HL-60/S4 treated with retinoic acid at 250 ng/mL for 4 days and 3 days (cell line): Measurements from ENCODE around the gene VSTM4.

Experiments used
- in situ Hi-C: fragments of 300-500 bp; cut with MboI; formaldehyde crosslinking; loops from 2 replicates; pipeline ENCODE4 v1.7.0; 2022; ENCODE audit warnings: low sequenced_read_pairs

VSTM4 gene

DNA sequence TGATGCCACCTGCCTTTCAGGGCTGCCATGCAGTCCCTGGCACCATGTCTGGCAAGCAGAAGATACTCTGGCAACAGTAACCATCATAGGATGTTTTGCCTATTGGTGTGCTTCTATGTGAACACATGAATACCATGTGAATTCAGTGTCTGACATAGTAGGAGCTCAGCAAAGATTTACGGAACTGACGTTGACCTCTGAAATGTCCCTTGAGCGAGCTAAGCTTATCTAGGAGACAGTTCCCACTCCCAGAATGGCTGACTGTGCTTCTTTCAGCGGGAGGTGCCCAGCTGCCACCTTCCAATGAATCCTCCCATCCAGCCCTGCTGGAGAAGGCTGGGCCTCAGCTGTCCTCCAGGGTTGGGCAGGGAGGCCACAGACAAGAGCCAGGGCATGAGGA lies 104.5 kb downstream of the VSTM4 start:
- in situ Hi-C loops = no loop called here

DNA sequence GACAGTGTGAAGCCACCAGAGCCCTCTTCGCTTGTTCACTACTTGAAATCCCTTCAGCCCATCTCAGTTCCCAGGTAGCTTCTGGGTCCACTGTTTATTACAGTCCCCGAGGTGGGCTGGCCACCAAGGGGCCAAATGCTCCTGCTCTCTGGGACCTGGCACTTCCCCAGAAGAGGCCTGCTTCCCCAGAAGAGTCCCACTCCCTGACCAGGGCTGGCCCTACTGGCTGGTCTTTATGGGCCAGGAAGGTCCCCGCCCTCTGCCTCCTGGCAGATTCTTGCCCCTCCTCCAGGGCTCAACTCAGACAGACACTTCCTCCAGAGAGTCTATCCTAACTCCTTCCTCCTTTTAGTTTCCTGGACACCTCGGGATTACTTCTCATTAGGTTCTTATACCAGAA lies 105.0 kb downstream of the VSTM4 start:
- in situ Hi-C loops = no loop called here

DNA sequence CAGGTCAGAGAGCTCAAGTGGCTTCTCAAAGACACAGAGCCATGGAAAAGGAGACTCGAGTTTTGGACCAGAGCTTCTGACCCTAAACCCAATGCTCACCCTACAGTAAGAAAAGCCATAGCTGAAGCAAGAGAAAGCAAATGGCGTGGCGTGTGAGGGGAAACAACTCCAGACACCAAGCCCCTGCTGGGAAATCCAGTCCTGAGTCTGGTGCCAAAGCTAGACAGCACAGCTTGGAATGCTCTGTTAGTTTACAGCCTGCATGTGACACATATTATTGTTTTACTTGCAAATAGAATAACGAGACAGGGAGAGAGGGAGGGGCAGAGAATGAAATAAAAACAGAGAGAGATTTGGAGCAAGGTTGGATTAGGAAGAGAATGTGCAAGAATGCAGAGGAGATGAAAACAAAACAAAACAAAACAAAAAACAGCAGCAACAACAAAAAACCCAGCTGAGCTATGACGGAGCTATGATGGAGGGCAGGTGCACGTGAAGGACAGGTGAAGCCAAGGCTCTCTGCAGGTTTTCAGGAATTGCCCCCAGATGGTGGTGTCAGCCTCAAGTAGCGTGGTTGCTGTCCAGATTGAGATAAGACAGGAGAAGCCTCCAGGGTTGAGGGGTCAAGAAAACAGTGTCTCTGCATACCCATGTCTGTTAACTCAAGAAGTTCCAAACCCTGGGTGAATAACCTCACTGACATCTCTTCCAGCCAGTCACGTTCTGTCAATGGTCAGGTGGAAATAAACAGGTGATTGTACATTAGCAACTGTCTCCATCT lies 105.9 kb downstream of the VSTM4 start:
- in situ Hi-C loops = no loop called here

GRCh38 chr10:49008505-49009198 lies 106.7 kb downstream of the VSTM4 start:
- in situ Hi-C loops = no loop called here

DNA sequence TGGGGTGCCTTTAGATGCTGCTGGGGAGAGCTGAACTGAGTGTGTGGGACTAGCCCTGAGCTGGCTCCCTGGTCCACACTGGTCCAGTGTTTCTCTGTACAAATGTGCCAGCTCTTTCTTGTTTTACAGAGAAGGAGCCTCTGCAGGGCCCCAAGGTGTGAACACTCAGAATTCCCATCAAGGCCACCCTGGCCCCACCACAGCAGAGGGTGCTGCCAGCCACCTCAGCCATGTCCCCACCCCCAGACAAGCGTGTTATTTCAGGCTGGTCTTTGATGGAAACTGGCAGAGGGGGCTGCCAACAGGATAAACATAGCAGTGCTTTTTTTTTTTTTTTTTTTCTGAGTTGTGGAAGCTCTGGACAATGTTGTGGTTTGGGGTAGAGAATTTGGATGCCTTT lies 107.2 kb downstream of the VSTM4 start:
- in situ Hi-C loops = no loop called here

- in situ Hi-C loops = no loop called here
Measured at GRCh38 chr10:49007129-49007528, 108.2 kb downstream of the VSTM4 start.

DNA sequence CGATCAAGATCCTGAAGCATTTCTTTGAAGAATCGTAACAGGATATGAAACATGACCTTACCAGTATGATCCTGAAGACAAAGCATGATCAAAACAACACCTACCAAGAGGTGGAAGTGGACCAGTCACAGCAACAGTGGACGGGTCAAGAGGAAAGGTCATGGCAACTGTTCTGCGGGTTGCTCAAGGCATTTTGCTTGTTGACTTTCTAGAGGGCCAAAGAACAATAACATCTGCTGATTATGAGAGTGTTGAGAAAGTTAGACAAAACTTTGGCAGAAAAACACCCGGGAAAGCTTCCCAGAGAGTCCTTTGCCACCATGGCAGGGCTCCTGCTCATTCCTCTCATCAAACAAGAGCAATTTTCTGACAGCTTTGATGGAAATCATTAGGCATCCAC lies 110.1 kb downstream of the VSTM4 start:
- in situ Hi-C loops = no loop called here

DNA sequence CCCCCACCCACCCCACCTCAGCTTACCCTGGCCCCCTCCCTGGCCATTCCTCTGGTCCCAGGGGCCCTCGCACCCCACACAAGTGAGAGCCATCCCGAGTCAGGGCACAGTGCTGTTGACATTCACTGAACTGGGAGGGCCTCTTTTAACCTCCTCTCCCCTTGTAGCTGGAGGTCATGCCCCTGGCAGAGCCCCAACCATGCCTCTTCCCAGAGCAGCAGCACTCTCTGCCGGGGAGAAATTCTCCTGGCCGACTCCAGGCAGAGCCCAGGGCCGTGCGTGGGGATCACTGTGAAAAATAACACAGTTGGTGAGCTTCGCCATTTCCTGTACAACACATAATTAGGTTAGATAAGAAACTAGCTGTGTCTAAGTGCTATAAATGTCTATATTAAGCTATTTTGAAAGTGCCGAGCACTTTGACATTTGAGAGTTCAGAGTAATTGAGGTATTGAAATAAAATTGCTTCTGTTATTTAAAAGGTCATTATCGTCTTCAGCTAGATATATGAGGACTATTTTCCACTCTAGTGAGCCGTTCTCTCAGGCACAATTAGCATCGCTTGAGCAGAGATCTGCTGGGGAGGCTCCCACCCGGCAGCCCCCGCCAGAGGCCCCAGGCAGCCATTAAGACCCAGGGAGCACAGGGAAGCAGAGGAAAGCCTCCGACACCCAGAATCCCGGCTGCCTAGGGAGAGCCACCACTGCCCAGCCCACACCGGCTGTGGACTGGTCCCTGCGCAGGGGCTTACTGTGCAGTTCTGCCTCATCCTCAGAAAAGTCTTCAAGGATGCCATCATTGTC lies 113.3 kb downstream of the VSTM4 start:
- in situ Hi-C loops = no loop called here

- in situ Hi-C loops = no loop called here
Measured at GRCh38 chr10:49001402-49001801, 113.9 kb downstream of the VSTM4 start.

GRCh38 chr10:49000437-49001398 lies 114.6 kb downstream of the VSTM4 start:
- in situ Hi-C loops = no loop called here

DNA sequence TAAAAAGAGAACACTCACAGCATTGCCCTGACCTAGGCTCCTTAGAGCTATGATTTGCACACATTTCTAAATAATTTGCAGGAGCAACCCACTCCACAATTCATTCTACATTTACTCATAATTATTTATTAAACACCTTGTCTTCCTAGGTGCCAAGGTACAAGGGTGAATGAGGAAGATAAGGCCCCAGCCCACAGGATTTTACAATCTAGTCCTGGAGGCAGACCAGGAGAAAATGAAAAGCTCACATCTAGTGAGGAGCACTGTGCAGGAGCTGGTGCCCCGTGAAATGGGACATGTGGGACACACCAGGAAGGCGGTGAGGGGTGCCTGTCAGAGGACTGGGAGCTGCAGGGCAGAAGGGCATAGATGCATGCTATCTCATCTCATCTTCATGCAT lies 116.0 kb downstream of the VSTM4 start:
- in situ Hi-C loops = loop anchor here (25.0 kb wide), 1 partner anchor 513 kb away; no protein-coding TSS in a partner anchor

GRCh38 chr10:48996329-48996728 lies 119.0 kb downstream of the VSTM4 start:
- in situ Hi-C loops = loop anchor here (25.0 kb wide), 1 partner anchor 516 kb away; no protein-coding TSS in a partner anchor

- in situ Hi-C loops = loop anchor here (25.0 kb wide), 1 partner anchor 519 kb away; no protein-coding TSS in a partner anchor
Measured at GRCh38 chr10:48993627-48994026, 121.7 kb downstream of the VSTM4 start.

DNA sequence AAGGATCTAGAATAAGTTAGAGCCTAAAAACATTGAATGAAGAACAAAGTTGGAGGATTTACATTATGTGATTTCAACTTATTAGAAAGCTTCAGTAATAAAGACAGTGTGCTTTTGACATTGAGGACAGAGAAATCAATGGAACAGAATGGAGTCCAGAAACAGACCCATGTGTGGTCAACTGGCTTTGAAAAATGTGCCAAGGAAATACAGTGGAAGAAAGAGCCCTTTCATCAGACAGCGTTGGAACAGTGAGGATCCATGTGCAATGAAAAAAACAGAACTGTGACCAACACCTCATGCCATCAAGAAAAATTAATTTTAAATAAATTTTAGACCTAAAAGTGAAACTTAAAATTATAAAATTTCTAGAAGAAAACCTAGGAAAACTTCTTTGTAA lies 125.1 kb downstream of the VSTM4 start:
- in situ Hi-C loops = loop anchor here (25.0 kb wide), 1 partner anchor 522 kb away; no protein-coding TSS in a partner anchor

- in situ Hi-C loops = loop anchor here (25.0 kb wide), 1 partner anchor 527 kb away; no protein-coding TSS in a partner anchor
Measured at GRCh38 chr10:48985621-48986158, 129.6 kb downstream of the VSTM4 start.

GRCh38 chr10:48983648-48984351 lies 131.5 kb downstream of the VSTM4 start:
- in situ Hi-C loops = loop anchor here (25.0 kb wide), 1 partner anchor 529 kb away; no protein-coding TSS in a partner anchor

DNA sequence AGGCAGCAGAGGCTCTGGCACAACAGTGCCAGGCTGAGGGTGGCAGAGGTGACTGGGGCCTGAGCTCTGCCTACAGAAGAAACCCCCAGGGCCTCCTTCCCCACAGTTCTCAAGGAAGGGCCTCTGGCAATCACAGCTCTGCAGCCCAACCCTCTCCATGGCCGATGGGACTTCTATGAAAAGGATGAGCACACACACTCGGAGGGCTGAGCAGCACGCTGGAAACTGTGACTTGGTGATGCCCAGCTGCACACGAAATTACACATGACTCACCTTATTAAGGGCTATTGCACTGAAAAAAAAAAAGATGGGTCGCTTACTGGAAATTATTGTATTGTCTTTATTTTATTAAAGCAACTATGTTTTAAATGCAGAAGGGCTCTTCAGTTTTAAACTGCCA lies 132.7 kb downstream of the VSTM4 start:
- in situ Hi-C loops = loop anchor here (25.0 kb wide), 1 partner anchor 530 kb away; no protein-coding TSS in a partner anchor

- in situ Hi-C loops = loop anchor here (25.0 kb wide), 1 partner anchor 531 kb away; no protein-coding TSS in a partner anchor
Measured at GRCh38 chr10:48981310-48981907, 133.9 kb downstream of the VSTM4 start.
